ENCODE data around the gene MED7. TPM values are rescaled to one million over a fixed set of nuclear protein-coding genes. Genes with fewer than 3 reads are reported as not detected.

The MED7 gene
- total RNA-seq, 4 donors from 2014 or later, result 3.8 to 22.5 (median 13.6) TPM

DNA sequence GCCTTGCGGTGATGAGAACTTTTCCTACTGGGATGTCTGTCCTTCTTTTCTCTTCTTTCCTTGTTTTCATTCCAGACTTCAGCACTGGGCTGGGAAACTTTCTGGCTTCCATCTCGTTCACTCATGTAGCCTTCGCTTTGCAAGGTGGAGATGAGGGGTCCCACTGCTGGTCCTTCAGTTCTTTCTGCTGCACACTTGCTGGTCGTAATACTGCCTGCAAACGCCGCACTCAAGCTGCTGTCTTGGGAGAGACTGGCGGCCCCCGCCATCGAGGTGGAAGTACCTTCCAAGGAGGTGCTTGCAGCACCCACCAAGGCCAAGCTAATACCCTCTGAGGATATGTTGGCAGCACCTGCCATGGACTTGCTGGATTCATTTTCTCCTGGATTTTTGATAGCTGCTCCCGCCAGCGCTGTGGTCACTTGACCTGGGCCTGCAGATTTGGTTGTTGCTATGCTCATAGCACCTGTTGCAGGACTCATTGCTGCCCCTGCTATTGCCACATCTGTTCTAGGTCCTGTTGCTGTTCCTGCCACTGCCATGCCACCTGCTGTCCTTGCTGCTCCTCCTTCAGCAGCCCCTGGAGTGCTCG, 20.4 kb upstream of the MED7 start:
- no peaks in the 10 kb centered on the region for H3K36me3 ChIP-seq
- no peaks in the 10 kb centered on the region for H3K9me3 ChIP-seq
- DNase-seq, result no peak
- H3K27ac ChIP-seq, result no peak overlapping the region
- no peaks in the 10 kb centered on the region for H3K4me1 ChIP-seq
- intact Hi-C loops (cut with DNase I; ENCODE audit: low total_unique reads), result no loop called here
- no peak overlapping the region for H3K4me3 ChIP-seq
- no peaks in the 10 kb centered on the region for H3K27me3 ChIP-seq
- TF ChIP-seq POLR2A (IDR thresholded peaks at IDR 0.05) (no peak), CTCF (IDR thresholded peaks at IDR 0.05) (no peak)

DNA sequence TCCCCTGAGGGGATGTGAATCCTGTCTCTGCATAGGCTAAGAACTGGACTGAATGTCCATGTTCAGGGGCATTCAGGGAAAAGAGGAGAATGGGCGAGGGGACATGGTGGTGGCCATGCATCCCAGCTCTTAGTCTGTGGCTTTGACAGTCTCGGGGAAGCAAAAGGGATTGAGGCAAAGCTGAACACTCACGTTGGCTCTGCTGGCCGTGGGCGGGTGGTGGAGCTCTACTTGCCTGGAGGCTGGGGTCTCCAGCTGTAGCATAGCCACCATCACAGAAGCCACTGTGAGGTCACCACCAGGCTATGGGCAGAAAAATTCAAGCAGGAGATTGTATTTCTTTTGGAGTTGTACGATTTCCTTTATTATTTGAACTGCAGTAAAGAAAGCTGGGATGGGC, 19.3 kb upstream of the MED7 start:
- Histone ChIP-seq H3K9me3 (no peaks in the 10 kb centered on the region), H3K4me3 (no peak overlapping the region), H3K4me1 (no peaks in the 10 kb centered on the region), H3K27me3 (no peaks in the 10 kb centered on the region), H3K27ac (no peak overlapping the region), H3K36me3 (no peaks in the 10 kb centered on the region)
- DNase-seq, result no peak
- intact Hi-C loops (cut with DNase I; ENCODE audit: low total_unique reads), result no loop called here
- TF ChIP-seq CTCF (IDR thresholded peaks at IDR 0.05), result no peak
- no peak for TF ChIP-seq POLR2A (IDR thresholded peaks at IDR 0.05)

DNA sequence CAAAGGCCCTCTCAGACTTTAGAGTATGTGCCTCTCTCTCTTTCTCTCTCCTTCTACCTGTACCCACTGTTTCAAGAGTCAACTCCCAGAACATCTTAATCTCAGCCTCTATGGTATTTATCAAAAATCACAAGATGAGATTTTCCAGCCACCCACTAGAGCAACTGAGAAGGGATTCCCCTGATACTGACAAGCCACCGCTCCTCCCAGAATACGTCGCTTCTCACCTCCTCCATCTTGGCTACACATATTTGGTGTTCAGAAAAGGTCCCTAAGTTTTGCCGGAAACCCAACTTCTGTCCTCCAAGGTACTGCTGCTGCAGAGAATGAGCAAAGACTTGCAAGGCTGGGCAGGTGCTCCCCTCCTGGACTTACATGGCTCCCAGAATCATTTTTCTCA, 17.3 kb upstream of the MED7 start:
- no peak for DNase-seq
- no peaks in the 10 kb centered on the region for H3K4me1 ChIP-seq
- intact Hi-C loops (cut with DNase I; ENCODE audit: low total_unique reads), result no loop called here
- H3K27me3 ChIP-seq, result no peaks in the 10 kb centered on the region
- no peaks in the 10 kb centered on the region for H3K36me3 ChIP-seq
- H3K4me3 ChIP-seq, result no peak overlapping the region
- no peak overlapping the region for H3K27ac ChIP-seq
- TF ChIP-seq CTCF (IDR thresholded peaks at IDR 0.05), result no peak
- TF ChIP-seq POLR2A (IDR thresholded peaks at IDR 0.05), result no peak
- H3K9me3 ChIP-seq, result no peaks in the 10 kb centered on the region

DNA sequence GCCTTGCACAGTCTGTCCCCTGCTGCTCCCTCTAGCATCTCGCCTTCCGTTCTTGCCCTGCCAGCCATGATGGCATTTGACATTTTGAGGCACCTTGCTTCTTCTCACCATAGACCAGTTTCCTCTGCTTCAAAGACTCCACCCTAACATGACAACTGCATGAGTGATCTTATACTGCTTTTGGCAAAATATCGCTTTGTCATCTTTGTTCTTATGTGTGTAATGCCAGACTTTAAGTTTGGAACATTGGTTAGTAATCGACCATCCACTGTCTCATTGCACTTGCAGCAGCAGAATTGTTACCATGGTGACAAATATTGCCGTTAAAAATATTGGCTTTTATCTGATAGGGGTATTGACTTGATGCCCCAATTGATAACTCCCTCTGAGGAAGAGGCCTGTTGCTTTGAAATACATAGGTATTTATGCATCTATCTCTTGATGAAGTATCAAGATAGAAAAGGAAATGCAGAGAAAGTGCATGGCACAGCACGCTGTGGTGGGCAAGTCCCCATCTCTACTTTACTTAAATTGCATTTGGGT, 16.6 kb upstream of the MED7 start:
- no peak for DNase-seq
- H3K4me1 ChIP-seq, result no peaks in the 10 kb centered on the region
- no peak overlapping the region for H3K4me3 ChIP-seq
- no peaks in the 10 kb centered on the region for H3K36me3 ChIP-seq
- no peaks in the 10 kb centered on the region for H3K27me3 ChIP-seq
- TF ChIP-seq POLR2A (IDR thresholded peaks at IDR 0.05) (no peak), CTCF (IDR thresholded peaks at IDR 0.05) (no peak)
- no peak overlapping the region for H3K27ac ChIP-seq
- intact Hi-C loops (cut with DNase I; ENCODE audit: low total_unique reads), result no loop called here
- H3K9me3 ChIP-seq, result no peaks in the 10 kb centered on the region

DNA sequence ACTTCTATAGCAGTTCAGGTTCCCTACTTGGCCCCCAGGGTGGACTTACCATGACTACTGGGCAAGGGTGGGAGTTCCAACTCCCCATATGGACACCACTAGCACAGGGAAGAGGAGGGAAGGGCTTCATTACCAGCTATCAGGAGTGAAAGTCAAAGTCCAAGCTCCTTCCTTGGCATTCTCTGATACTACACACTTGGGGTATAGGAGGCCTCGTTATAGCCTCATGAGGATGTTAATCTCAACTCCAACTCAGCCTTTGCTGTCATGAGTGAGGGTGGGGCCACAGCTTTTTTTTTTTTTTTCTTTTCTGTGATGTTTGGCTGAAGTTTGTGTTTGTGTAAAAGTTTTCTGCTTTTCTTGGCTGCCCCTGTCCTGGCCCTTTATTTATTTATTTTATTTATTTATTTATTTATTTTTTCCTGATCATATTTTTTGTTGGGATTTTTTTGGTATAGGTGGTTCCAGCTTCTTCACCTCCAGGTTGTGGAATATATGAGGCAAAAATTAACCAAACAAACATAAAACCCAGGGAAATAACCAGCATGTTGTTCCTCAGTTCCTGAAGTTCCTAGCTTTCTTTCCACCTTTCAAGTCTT, 14.7 kb upstream of the MED7 start:
- H3K36me3 ChIP-seq, result no peaks in the 10 kb centered on the region
- no peak overlapping the region for H3K27ac ChIP-seq
- TF ChIP-seq CTCF (IDR thresholded peaks at IDR 0.05), result no peak
- no peak for TF ChIP-seq POLR2A (IDR thresholded peaks at IDR 0.05)
- intact Hi-C loops (cut with DNase I; ENCODE audit: low total_unique reads), result no loop called here
- no peaks in the 10 kb centered on the region for H3K4me1 ChIP-seq
- H3K4me3 ChIP-seq, result no peak overlapping the region
- no peak for DNase-seq
- no peaks in the 10 kb centered on the region for H3K27me3 ChIP-seq
- no peaks in the 10 kb centered on the region for H3K9me3 ChIP-seq
